Head of caudate nucleus (tissue), 42 donors: ENCODE data around the gene SORCS1.
A peak's percentile ranks its signal among the peaks of the same experiment; 100 is the strongest.
"Not testable (repeated sequence)": the region's sequence is repeated elsewhere in the genome, so short reads cannot be mapped to it uniquely, and the experiment has no call there.

Experiments
- DNase-seq, 42 donors: peaks; one replicate each; pipeline versions ENCODE4 v3.0.0 to v3.0.0-alpha.2; 2020 to 2021; ENCODE audit warnings: mixed read lengths in 7 of 42
- intact Hi-C: fragments of 100-400 bp; cut with DNase I; formaldehyde crosslinking; loops from one replicate; pipeline ENCODE4 v1.15.0; 2022

Gene SORCS1

GRCh38 chr10:107059872-107060271, 104.6 kb downstream of the SORCS1 start:
- intact Hi-C loops: no loop called here
- no peak for DNase-seq

GRCh38 chr10:107059068-107059804, 105.3 kb downstream of the SORCS1 start:
- no peak for DNase-seq
- intact Hi-C loops: no loop called here

GRCh38 chr10:107058331-107058730, 106.2 kb downstream of the SORCS1 start:
- intact Hi-C loops: no loop called here
- DNase-seq: no peak

GRCh38 chr10:107056182-107056581, 108.3 kb downstream of the SORCS1 start:
- no peak for DNase-seq
- intact Hi-C loops: no loop called here

GRCh38 chr10:107054469-107055156, 109.9 kb downstream of the SORCS1 start:
- intact Hi-C loops: no loop called here
- DNase-seq: no peak

- DNase-seq: no peak
- intact Hi-C loops: no loop called here
Observed at GRCh38 chr10:107051769-107052168, 112.7 kb downstream of the SORCS1 start.

GRCh38 chr10:107043461-107043860, 121.0 kb downstream of the SORCS1 start:
- intact Hi-C loops: no loop called here
- no peak for DNase-seq

GRCh38 chr10:107037192-107038122, 127.0 kb downstream of the SORCS1 start:
- intact Hi-C loops: no loop called here
- peak in 3 of 42 donors; percentile 6 to 21 (median 17) for DNase-seq

- intact Hi-C loops: no loop called here
Observed at GRCh38 chr10:107033799-107034422, 130.6 kb downstream of the SORCS1 start.

GRCh38 chr10:107032700-107033401, 131.7 kb downstream of the SORCS1 start:
- intact Hi-C loops: no loop called here
- DNase-seq: no peak

More at GRCh38 chr10:107033799-107034422, 130.6 kb downstream of the SORCS1 start:
- DNase-seq: peak in 1 of 42 donors; percentile 21

- intact Hi-C loops: no loop called here
Observed at GRCh38 chr10:107031931-107032699, 132.4 kb downstream of the SORCS1 start.

GRCh38 chr10:107028236-107028635, 136.3 kb downstream of the SORCS1 start:
- intact Hi-C loops: no loop called here
- no peak for DNase-seq

More at GRCh38 chr10:107031931-107032699, 132.4 kb downstream of the SORCS1 start:
- DNase-seq: no peak

- no peak for DNase-seq
- intact Hi-C loops: no loop called here
Observed at GRCh38 chr10:107025676-107026075, 138.8 kb downstream of the SORCS1 start.

GRCh38 chr10:107024033-107024432, 140.5 kb downstream of the SORCS1 start:
- DNase-seq, intact Hi-C loops: not testable (repeated sequence)

GRCh38 chr10:107022600-107023354, 141.7 kb downstream of the SORCS1 start:
- DNase-seq: no peak
- intact Hi-C loops: no loop called here

GRCh38 chr10:107019154-107019553, 145.4 kb downstream of the SORCS1 start:
- intact Hi-C loops: no loop called here
- no peak for DNase-seq
